ENCODE measurements around the gene TMEM54.

Gene TMEM54, protein sequence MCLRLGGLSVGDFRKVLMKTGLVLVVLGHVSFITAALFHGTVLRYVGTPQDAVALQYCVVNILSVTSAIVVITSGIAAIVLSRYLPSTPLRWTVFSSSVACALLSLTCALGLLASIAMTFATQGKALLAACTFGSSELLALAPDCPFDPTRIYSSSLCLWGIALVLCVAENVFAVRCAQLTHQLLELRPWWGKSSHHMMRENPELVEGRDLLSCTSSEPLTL

DNA sequence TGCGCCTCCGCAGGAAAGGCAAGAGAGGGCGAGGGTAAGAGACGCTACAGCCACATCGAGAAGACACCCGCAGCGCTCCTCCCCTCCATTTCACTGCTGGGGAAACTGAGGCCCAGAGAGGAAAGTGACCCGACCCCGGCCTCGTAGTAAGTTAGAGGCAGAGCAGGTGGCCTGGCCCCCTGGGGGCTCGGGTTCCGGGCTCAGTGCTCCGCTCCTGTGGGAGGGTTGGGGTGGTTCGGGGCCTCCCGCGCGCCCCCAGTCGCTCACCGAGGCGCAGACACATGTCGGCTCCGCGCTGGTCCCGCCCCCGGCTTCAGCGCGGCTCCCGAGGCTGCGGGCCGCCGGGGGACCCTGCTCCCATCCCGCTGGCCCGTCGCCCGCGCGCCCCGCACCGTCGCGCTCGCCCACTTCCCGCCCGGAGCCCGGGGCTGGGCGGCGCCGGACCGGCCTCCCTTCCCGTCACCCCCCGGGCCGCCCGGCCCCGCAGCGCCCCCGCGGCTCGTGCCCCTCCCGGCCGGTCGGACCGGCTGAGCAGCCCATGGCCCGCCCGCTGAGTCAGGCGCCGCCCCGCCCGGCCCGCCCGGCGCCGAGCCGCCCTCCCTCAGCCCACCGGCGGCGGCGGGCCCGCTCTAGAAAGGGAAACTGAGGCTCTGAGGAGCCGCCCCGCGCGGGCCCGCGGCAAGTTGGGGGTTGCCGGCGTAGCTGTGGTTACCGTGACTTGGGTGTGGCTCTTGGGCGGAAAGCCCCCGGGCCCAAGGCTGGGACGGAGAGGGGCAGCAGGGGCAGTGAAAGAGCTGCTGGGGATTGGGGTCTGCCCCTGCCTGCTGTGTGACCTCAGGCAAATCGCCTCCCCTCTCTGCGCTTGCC lies at the start of gene TMEM54:
TMEM54 (minus strand) TSS at position 434 of the 867 bp plus-strand sequence; CDS start at position 283, 151 bp downstream.
- no peak for DNase-seq

DNA sequence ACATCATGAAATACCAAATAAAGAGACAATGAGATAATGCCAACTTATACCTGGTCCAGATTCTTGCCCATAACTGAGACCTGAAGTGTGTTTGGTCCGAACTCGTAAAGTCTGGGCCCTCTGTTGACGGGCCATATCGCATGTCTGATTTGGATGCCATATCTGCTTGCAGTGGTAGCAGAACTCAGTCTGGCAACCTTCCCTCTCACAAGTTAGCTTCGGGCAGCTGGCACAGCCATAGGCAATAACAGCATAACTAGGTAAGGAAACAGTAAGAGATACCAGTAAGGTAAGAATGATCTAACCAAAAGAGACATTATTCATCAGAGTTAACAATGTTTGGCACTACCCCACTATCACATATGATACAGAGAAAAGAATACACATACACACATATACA lies 48.3 kb upstream of the TMEM54 start:
- DNase-seq, result no peak

DNA sequence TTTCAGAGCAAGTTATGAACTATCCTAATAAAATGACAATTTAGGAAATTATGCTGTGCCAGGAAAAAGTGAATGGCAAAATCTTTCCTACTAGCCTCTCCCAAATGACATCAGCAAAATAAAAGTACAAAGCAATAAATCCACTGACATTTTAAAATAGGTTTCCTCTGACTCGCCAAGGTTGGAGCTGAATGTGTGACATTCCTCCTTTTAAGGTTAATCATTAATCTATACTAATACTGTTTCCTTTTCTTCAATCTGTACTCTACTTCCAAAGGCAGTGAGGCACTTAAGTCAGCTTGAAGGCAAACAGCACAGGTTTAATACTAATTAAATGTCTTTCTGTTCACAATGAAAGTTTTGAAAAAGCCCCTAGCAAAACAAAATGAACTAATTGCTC lies 47.7 kb upstream of the TMEM54 start:
- DNase-seq, result no peak

DNA sequence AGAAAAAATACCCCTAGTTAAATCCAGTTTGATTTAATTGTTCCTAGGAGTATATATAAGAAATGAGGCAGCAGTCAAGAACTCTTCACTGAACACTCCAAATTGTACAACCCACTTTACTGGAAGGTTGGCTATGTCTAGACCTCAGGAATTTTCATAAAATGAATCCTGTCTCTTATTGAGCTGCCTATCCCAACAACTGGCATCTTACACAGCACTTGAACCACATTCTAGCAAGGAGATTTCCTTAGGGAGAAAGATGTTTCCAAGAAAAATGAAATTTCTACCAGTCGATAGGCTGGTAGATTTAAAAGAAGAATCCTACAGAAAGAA lies 47.2 kb upstream of the TMEM54 start:
- DNase-seq, result no peak

DNA sequence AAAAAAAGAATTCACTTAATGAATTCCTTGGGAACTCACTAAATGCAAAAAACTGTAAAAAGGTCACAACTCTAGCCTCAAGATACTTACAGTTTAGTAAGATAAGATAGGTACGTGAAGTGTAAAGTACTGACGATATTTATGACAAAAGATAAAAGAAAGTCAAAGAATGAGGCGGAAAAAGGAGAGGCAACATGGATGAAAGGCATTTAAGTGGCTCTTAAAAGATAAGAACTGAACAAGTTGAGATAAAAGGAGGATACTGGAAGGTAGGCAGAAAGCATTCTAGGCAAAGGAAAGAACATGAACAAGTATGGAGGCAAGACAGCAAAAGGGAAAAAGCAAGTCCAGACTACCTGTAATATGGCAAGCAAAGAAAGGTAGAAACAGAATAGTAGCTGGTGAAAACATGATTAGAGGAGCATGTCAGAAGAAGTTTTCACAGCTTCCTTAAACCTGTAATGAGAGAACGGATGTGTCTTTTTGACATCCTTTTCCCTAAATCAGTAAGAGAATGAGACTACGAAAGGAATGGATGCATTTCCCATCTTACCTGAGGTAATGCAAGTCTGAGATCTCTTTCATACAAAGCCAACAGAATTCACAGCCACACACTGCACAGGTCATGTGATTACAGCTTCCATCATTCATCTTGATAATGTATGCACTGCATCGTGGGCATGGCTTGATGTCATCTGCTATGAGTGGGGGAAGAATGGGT lies 46.6 kb upstream of the TMEM54 start:
- DNase-seq, result no peak

DNA sequence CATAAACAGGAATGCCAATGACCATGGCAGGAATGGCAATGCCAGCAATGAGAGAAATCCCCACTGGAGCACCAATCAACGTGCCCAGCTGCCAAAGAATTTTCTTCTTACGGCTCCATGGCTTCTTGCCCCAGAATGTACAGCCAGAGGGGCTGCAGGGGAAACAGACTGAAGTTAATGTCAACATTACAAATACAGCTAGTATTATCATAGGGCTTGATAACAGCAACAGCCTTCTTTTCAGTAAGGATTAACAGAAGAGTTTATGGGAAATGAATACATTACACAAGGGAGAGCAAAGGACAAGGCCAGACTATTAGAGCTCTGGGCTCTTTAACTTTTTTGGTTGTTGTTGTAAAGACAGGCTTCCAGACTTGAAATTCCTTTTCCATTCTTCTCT lies 45.2 kb upstream of the TMEM54 start:
- no peak for DNase-seq

DNA sequence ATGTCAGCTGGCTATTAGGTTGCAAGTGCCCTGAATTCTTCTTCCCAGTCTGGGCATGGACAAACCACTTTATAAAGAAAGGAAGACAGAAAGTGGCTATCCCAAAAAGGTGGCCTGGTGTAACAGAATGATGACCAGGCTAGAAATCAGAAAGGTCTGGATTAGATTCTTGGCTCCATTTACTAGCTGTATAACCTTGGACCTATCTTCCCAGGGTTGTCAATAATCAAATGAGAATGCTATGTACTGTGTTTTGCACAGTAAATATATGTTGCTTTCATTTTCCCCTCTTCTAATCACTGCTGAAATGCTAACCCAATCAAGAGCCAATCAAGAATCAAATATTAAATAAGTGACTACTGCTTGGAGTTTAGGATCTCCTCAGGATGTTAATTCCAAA lies 43.0 kb upstream of the TMEM54 start:
- no peak for DNase-seq

DNA sequence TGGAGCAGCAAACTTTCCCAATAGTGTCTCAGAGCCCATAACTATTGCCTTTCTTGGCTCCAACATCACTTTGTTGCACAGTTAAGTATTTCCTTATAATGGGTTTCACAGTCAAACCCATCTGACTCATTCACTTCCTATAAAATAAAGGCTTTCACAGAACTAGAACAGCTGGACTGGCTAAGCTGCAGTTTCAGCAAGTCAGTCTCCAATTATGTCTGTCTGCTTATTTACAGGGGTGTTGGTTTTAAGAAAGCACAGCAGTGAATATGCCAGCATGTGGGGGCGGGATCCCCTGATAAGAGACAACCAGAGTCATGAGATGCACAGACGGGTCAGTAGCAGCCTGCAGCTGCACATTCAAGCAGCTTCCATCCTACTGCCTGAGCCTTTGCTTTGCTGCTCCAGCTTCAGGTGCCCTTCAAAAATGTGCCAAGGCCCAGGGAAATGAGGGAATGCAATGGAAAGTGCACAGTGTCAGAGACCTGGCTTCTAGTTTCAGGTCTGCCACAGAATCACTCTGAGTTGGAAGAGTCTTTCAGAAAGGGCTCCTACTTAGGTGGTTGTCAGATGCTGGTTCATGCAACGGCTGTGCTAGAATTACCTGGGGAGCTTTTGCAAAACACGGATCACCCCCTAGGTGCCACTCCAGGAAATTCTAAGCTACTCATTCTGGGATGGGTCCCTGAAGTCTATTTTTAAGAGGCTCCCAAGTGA lies 38.6 kb upstream of the TMEM54 start:
- no peak for DNase-seq

DNA sequence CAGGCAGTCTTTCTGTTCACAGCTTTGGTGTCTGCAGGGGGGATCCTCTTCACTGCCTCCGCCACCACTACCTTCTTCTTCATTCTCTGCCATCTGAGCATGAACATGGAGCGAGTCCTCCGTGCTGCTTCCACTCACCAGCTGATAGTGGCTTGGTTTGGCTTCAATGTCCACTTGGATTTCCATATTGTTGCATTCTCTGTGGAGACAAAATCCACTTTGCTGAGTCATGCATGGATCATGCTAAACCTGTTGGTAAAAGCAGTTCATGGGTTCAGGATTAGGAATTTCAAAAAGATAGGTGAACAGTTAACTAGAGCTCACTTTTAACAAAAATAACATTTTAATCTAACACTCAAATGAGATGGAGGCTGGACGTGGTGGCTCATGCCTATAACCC lies 35.9 kb upstream of the TMEM54 start:
- DNase-seq, result no peak

DNA sequence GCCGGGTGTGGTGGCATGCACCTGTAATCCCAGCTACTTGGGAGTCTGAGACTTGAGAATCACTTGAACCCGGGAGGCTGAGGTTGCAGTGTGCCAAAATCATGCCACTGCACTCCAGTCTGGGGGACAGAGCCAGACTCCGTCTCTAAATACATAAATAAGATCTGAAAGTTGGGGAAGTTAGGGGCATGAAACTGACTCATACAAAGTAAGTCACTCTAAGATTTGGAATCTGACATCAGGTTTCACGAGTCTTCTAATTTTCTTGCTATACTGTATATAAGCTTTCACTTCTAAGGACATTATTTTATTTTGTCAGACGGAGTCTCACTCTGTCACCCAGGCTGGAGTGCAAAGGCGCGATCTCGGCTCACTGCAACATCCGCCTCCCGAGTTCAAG lies 33.3 kb upstream of the TMEM54 start:
- DNase-seq, result no peak

DNA sequence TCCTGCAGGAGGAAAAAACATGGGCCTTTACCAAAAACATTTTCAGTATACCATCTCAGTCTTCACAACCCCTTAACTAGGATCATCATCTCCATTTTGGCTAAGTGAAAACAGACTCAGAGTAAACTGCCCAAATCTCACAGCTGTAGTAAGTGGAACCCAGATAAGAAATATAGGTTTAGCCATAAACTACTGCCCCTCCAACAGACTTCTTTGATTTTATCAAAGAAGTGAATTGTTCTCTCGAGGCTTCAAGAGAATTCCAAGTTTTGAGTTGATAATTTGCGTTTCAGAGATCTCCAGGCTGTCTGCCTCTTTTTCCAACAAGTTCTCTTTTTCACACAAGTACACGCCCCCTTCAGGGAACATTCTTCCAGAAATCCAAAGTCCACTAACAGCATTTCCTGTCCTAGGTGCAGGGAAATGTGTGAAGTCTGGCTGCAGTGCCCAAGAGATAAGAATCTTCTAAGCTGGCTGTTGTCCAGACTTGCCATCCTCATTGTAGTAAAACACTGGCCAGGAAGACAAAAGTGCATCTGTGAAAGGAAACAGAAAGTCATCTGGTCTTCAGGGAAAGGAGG lies 32.6 kb upstream of the TMEM54 start:
- DNase-seq, result no peak

DNA sequence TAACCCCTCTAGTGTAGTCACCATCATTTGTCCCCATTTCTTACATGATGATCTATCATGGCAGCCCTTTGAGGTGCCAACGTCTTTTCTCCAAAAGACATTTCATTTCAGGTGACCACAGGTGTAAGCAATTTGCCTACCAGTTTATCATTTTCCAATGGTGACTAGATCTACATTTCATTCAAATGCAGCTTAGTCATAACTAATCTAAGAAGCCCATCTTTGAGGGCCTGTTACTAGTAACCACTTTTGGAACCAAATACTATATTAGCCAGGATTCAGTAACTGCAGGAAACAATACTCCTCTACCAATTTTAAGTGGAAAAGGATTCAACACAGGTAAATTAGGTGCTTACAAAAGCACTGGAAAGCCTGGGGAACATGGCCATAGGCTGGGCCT lies 30.6 kb upstream of the TMEM54 start:
- no peak for DNase-seq

DNA sequence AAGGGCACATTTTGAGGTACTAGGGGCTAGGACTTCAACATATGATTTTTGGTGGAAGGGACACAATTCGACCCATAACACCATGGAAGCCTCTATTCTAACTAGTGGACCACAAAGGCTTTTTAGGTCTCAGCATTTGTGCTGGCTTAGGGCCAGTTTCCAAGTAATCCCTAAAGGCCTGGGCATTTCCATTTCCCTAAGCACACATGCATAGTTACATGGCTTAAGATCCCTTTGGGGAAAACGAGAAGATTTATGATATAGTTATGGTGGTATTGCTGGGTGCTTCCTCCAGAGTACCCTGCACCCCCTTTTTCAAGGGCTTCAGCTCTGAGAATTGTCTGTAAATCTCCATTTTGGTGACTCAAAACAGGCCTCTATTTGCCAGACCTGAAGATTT lies 28.2 kb upstream of the TMEM54 start:
- DNase-seq, result no peak

DNA sequence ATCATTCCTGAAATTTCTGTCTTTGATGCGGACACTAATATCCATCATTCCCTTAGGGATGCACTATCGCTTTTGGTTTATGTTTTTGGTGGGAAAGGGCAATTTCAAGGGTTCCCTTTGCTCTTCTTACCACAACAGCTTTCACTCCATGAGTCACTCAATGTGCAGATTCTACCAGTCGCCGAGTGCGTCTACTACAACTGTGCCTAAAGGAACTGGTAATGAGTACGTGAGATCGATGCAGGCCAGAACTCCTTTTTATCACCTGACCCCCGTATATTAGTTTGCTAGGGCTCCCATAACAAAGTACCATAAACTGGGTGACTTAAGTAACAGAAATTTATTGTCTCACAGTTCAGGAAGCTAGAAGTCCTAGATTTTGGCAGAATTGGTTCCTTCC lies 27.5 kb upstream of the TMEM54 start:
- no peak for DNase-seq

DNA sequence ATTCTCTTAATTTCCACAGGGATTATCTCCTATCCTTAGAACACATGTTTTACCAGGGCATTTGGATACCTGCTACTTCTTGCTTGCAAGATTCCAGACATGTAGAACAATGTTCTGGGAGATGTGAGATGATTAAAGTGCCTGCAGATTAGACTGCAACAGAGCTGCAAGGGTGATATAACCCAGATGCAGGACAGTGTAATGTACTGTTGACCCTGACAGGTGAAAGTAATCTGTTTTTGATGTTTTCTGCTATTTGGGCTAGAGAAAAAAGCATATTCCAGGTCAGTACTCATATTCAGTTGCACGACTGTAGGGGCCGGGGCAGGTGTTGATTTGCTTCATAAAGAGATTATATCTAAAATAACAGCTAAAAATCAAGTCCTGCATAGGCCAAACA lies 27.1 kb upstream of the TMEM54 start:
- DNase-seq, result no peak

DNA sequence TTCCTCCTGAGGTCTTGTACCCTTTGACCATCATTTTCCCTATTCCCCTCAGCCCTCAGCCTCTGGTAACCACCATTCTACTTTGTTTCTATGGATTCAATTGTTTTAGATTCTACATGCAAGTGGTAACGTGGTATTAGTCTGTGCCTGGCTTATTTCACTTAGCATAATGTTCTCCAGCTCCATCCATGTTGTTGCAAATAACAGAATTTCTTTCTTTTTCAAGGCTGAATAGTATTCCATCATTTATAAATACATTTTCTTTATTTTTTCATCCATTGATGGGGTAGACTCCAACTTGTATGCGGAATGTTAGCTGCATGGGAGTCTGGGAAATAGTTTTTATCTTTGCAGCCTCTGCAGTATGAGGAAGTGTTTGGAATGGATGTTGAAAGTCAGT lies 26.3 kb upstream of the TMEM54 start:
- no peak for DNase-seq

DNA sequence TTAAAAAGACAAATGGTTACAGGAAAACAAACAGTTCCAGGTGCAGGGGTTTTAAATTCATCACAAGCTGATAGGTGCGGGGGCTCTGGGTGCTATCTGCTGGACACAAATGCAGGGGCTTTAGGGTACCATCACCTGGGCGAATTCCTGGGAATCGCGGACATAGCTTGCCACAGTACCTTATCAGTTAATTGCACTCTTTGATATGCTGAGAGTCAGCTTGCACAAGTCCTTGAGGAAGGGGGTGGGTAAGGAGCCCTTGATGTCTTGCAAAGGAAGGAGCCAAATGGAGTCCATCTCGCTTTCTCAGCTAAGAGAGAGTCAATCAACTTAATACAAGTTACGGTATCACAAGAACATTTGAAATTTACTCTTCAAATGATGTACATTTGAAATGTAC lies 25.4 kb upstream of the TMEM54 start:
- DNase-seq, result no peak

DNA sequence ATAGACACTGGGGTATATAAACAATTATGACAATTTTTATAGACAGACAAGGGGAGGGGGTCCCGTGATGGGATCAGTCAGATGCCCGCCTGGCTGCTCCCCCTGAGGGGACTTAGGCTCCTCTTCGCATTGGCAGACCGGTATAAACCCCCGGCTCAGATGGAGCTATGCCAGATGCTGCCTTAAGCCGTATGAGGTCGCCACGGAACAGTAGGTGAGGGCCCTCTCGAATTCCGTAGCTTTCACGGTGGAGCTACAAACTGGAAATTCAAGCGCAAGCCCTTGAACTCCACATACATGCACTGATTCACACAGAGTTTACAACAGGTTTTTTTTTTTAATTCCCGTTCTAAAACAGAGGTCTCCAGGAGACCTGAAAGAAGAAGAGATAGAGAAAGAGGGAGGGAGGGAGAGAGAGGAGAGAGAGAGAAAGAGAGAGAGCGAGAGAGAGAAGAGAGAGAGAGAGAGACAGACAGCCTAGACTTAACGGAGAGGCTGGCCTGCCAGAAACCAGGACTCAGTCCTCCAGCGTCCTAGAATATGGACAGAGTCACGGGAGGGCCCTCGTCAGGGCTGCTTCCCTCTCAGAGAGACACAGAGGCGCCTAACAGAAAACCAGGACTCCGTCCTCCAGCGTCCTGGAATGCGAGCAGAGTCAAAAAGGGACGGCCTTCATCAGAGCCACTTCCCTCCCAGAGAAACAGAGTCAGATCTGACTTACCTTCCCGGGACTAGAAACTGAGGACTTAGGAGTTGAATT lies 24.4 kb upstream of the TMEM54 start:
- no peak for DNase-seq

DNA sequence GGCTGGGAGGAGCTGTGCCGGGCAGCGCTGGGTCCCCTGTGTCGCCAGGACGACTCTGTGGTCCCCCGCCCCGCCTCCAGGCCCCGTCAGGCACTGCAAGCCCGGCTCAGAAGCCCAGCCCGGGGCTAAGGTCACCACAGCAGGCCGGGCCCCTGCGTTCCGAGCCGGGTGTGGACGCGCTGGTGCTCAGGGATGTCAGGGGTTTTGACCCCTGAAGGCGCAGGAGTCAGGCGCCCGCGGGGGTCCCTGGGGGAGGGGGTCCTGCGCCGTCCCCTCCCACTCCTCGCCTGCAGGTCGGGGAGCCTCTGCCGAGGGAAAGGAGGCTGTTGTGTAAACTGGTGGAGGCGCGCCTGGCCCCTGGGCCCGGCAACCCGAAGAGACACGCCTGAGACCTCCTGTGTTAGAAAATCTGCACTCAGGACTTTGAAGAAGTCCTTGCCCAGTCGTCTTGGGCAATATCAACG lies 23.7 kb upstream of the TMEM54 start:
- DNase-seq, result no peak

DNA sequence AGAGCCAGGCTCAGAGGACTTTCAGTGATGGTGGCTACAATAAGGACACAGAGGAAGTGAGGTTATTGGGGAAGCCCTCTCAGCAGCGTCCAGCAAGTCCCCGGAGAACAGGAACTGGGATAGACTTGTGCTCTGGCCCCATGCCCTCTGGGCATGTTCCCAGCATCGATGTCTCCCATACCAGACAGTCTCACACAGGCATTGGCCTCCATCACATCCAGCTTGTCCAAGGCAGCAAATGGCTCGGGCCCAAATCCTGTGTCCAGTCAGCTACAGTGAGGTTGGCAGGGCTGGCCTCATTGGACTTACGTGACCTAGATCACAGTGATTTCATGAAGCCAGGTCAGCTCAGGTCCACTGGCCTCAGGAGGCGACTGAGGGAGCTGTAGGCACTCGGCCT lies 19.6 kb upstream of the TMEM54 start:
- peak; percentile 18 to 76 for DNase-seq

DNA sequence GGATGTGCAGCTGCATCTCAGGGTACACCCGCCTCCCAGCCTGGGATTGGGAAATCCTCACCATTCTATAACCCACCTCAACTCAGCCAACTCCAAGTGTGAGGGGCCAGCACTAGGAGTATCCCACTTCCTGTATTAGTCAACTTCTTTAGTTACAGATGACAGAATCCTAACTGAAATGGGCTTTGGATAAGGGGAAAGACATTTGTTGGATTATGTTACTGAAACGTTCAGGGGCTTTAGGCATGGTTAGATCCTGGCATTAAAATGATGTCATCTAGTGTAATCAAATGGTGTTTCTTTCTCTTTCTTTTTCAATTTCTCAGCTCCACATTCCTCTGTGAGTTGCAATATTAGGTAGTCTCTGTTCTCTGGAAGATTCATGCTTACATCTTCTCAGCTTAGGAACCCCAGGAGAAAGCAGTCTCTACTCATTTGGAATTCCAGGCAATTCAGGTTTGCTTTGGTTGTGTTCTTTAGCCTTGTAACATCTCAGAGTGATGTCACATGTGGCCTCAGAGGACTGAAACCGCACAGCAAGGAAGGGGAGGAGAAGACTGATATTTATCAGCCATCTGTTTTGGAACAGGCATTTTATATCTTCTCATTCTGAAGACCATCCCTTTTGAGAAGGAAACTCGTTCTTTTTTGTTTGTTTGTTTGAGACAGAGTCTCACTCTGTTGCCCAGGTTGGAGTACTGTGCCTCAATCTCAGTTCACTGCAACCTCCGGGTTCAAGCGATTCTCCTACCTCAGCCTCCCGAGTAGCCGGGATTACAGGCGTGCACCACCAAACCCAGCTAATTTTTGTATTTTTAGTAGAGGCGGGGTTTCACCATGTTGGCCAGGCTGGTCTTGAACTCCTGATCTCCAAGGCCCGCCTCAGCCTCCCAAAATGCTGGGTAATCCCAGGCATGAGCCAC lies 18.9 kb upstream of the TMEM54 start:
- DNase-seq, result no peak

Measured in cerebellar nuclear complex (tissue), 1 donor.